ENCODE measurements around the gene LY86. TPM values are rescaled to one million over a fixed set of nuclear protein-coding genes. Genes with fewer than 3 reads are reported as not detected.

Gene LY86
- total and polyA plus RNA-seq, 9 of the 15 experiments (the other 6 are each of a cell fraction or from before 2014, with no cell fraction given), result 0.08 to 0.20 TPM; not detected in 7

DNA sequence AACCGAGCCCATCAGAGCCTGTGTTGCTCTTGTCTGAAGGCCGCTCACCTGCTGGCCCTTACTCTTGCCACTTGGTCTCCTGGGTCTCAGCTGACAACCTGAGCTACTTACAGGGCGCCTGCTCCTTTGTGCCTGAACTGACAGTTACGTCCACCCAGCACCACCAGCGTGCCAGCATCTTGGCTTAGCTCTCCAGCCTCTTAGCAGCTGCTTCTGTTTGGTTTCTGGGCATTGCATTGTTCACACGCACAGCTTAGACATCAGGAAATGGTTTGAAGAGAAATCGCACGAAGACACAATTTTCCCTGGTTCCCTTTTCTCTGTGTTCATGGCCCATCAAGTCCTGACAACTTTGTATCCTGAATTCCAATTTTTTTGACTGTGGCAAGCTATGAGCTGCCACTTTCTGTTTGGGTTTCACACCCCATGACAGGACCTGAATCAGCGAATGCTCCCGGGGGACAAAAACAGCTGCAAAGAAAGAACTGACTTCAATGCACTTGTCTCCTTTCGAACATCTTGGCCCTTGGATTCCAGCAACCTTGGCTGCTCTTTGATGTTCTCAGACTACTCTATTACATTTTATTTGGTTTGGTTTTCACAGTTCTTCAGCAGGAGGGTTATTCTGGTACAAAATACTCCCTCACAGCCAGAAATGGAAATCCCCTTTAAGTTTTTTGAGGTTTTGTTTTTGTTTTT is 45.2 kb upstream of the LY86 start (continued):
- TF ChIP-seq, protein P1, sequence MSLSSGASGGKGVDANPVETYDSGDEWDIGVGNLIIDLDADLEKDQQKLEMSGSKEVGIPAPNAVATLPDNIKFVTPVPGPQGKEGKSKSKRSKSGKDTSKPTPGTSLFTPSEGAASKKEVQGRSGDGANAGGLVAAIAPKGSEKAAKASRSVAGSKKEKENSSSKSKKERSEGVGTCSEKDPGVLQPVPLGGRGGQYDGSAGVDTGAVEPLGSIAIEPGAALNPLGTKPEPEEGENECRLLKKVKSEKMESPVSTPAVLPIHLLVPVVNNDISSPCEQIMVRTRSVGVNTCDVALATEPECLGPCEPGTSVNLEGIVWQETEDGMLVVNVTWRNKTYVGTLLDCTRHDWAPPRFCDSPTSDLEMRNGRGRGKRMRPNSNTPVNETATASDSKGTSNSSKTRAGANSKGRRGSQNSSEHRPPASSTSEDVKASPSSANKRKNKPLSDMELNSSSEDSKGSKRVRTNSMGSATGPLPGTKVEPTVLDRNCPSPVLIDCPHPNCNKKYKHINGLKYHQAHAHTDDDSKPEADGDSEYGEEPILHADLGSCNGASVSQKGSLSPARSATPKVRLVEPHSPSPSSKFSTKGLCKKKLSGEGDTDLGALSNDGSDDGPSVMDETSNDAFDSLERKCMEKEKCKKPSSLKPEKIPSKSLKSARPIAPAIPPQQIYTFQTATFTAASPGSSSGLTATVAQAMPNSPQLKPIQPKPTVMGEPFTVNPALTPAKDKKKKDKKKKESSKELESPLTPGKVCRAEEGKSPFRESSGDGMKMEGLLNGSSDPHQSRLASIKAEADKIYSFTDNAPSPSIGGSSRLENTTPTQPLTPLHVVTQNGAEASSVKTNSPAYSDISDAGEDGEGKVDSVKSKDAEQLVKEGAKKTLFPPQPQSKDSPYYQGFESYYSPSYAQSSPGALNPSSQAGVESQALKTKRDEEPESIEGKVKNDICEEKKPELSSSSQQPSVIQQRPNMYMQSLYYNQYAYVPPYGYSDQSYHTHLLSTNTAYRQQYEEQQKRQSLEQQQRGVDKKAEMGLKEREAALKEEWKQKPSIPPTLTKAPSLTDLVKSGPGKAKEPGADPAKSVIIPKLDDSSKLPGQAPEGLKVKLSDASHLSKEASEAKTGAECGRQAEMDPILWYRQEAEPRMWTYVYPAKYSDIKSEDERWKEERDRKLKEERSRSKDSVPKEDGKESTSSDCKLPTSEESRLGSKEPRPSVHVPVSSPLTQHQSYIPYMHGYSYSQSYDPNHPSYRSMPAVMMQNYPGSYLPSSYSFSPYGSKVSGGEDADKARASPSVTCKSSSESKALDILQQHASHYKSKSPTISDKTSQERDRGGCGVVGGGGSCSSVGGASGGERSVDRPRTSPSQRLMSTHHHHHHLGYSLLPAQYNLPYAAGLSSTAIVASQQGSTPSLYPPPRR (CRISPR knock-in tag; IDR thresholded peaks at IDR 0.05; ENCODE audit: borderline replicate concordance), result no peak
- TF ChIP-seq ETV6 (IDR thresholded peaks at IDR 0.05; ENCODE audit: borderline replicate concordance in 1 of 2, low read depth in 2 of 2, low read length in 1 of 2) (no peak), ETV6 (CRISPR knock-in tag; IDR thresholded peaks at IDR 0.05; ENCODE audit: borderline replicate concordance) (no peak), MAFK (IDR thresholded peaks at IDR 0.05; ENCODE audit: low read length) (no peak), SRSF7 (optimal IDR thresholded peaks at IDR 0.05; ENCODE audit: low read depth, low read length) (no peak), FUS (optimal IDR thresholded peaks at IDR 0.05; ENCODE audit: low read depth, low read length) (no peak), LCOR (CRISPR knock-in tag; IDR thresholded peaks at IDR 0.05) (no peak), ZNF133 (CRISPR knock-in tag; IDR thresholded peaks at IDR 0.05) (no peak), NFIC (IDR thresholded peaks at IDR 0.05) (no peak), ELF1 (tag; IDR thresholded peaks at IDR 0.05) (no peak), EHMT2 (IDR thresholded peaks at IDR 0.05) (no peak), ZSCAN32 (CRISPR knock-in tag; IDR thresholded peaks at IDR 0.05) (no peak), ZNF589 (CRISPR knock-in tag; IDR thresholded peaks at IDR 0.05; ENCODE audit: low read depth) (no peak), ZC3H11A (IDR thresholded peaks at IDR 0.05; ENCODE audit: low read depth, low read length) (no peak)
- TF ChIP-seq, protein P2, sequence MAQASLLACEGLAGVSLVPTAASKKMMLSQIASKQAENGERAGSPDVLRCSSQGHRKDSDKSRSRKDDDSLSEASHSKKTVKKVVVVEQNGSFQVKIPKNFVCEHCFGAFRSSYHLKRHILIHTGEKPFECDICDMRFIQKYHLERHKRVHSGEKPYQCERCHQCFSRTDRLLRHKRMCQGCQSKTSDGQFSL (CRISPR knock-in tag; IDR thresholded peaks at IDR 0.05), result no peak
- TF ChIP-seq, protein P2 (tag; IDR thresholded peaks at IDR 0.05), result no peak
- TF ChIP-seq, protein P3, sequence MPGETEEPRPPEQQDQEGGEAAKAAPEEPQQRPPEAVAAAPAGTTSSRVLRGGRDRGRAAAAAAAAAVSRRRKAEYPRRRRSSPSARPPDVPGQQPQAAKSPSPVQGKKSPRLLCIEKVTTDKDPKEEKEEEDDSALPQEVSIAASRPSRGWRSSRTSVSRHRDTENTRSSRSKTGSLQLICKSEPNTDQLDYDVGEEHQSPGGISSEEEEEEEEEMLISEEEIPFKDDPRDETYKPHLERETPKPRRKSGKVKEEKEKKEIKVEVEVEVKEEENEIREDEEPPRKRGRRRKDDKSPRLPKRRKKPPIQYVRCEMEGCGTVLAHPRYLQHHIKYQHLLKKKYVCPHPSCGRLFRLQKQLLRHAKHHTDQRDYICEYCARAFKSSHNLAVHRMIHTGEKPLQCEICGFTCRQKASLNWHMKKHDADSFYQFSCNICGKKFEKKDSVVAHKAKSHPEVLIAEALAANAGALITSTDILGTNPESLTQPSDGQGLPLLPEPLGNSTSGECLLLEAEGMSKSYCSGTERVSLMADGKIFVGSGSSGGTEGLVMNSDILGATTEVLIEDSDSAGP (CRISPR knock-in tag; IDR thresholded peaks at IDR 0.05), result no peak
